IMR-90 (cell line): Measurements from ENCODE around the gene ERCC4. TPM values are rescaled to one million over a fixed set of nuclear protein-coding genes. Genes with fewer than 3 reads are reported as not detected.

Experiments used
- ATAC-seq: fragments of 200-7000 bp; cut with Tn5 transposase; 2 replicates; pipeline ENCODE4 v1.9.1; 2020; ENCODE audit warnings: low read depth, mild to moderate bottlenecking, moderate library complexity
- BruUV-seq: library from RNA; stranded (reverse); fragments of 400-500 nt; replicated peaks from 2 replicates; lab custom pipeline; 2021; lab: Mats Ljungman, UMichigan
- CTCF ChIA-PET: fragments of 300-600 bp; formaldehyde crosslinking; extraction: SDS; loops from one replicate; lab custom pipeline; 2021; ENCODE audit warnings: antibody characterized with exemption; lab: Yijun Ruan, JAX
- POLR2A ChIA-PET: fragments of 300-600 bp; sonication (Branson Sonifier 250); formaldehyde crosslinking; loops from one replicate; lab custom pipeline; 2022; ENCODE audit warnings: antibody characterized with exemption; ENCODE audit not compliant: unreplicated experiment; lab: Charles Lee
- DNase-seq: peaks from one replicate; pipeline ENCODE4 v3.0.0; 2013
- H2AFZ ChIP-seq: replicated peaks from 2 replicates; pipeline ENCODE3; 2013; ENCODE audit warnings: low read length, mild to moderate bottlenecking; ENCODE audit not compliant: poor library complexity
- H2AK5ac ChIP-seq: 2 replicates; pipeline ENCODE4 v1.6.1; 2013; ENCODE audit warnings: low read depth, low read length, inconsistent platforms
- H2AK9ac ChIP-seq: replicated peaks from 2 replicates; pipeline ENCODE3; 2013; ENCODE audit warnings: mild to moderate bottlenecking, low read depth, low read length, moderate library complexity; ENCODE audit not compliant: poor library complexity
- H2BK120ac ChIP-seq: 2 replicates; pipeline ENCODE4 v1.6.1; 2013; ENCODE audit warnings: low read depth, low read length, inconsistent platforms
- H2BK15ac ChIP-seq: 3 replicates; pipeline ENCODE4 v1.6.1; 2013; ENCODE audit warnings: low read depth, low read length, inconsistent platforms
- H2BK20ac ChIP-seq: 2 replicates; pipeline ENCODE4 v1.6.1; 2013; ENCODE audit warnings: low read depth, mild to moderate bottlenecking, inconsistent platforms, low read length, moderate library complexity
- H2BK5ac ChIP-seq: 2 replicates; pipeline ENCODE4 v1.6.1; 2013; ENCODE audit warnings: mild to moderate bottlenecking, low read depth, low read length, inconsistent platforms; ENCODE audit not compliant: poor library complexity, severe bottlenecking
- H3K14ac ChIP-seq: replicated peaks from 2 replicates; pipeline ENCODE4 v1.6.1; 2013; ENCODE audit warnings: low read depth, low read length, inconsistent platforms
- H3K18ac ChIP-seq: 2 replicates; pipeline ENCODE4 v1.6.1; 2013; ENCODE audit warnings: low read depth, low read length, control low read depth
- H3K23ac ChIP-seq: 2 replicates; pipeline ENCODE4 v1.6.1; 2013; ENCODE audit warnings: low read depth, low read length, inconsistent platforms
- H3K27ac ChIP-seq: 2 replicates; pipeline ENCODE4 v1.5.1; 2013; ENCODE audit warnings: mild to moderate bottlenecking, control low read depth, low read length; ENCODE audit not compliant: insufficient read depth
- H3K27me3 ChIP-seq: 2 replicates; pipeline ENCODE4 v1.6.1; 2013; ENCODE audit warnings: low read length; ENCODE audit not compliant: control insufficient read depth, insufficient read depth
- H3K36me3 ChIP-seq: 2 replicates; pipeline ENCODE4 v1.6.1; 2013; ENCODE audit warnings: low read length, mixed read lengths; ENCODE audit not compliant: control insufficient read depth, insufficient read depth
- H3K4ac ChIP-seq: 2 replicates; pipeline ENCODE4 v1.6.1; 2013; ENCODE audit warnings: low read depth, low read length, inconsistent platforms
- H3K4me1 ChIP-seq: 2 replicates; pipeline ENCODE4 v1.6.1; 2013; ENCODE audit warnings: low read length, mixed read lengths; ENCODE audit not compliant: control insufficient read depth, insufficient read depth
- H3K4me2 ChIP-seq: 2 replicates; pipeline ENCODE4 v1.6.1; 2013; ENCODE audit warnings: low read depth, mild to moderate bottlenecking, control low read depth, low read length, moderate library complexity
- H3K4me3 ChIP-seq: 2 replicates; pipeline ENCODE4 v1.5.1; 2013; ENCODE audit warnings: low read depth, mild to moderate bottlenecking, control low read depth, low read length, moderate library complexity; ENCODE audit not compliant: insufficient read depth
- H3K56ac ChIP-seq: 2 replicates; pipeline ENCODE4 v1.6.1; 2013; ENCODE audit warnings: low read length, inconsistent platforms; ENCODE audit not compliant: insufficient read depth; ENCODE audit errors: extremely low read depth
- H3K79me1 ChIP-seq, 2 experiments: 2 replicates each; pipeline ENCODE4 v1.6.1; 2013; ENCODE audit warnings: low read length in 2 of 2, inconsistent platforms in 1 of 2, low read depth in 1 of 2
- H3K9ac ChIP-seq: 2 replicates; pipeline ENCODE4 v1.6.1; 2013; ENCODE audit warnings: low read depth, low read length, control low read depth
- H3K9me1 ChIP-seq: 2 replicates; pipeline ENCODE4 v1.6.1; 2013; ENCODE audit warnings: low read length, inconsistent platforms; ENCODE audit not compliant: insufficient read depth
- H3K9me3 ChIP-seq: 2 replicates; pipeline ENCODE4 v1.6.1; 2013; ENCODE audit warnings: low read length; ENCODE audit not compliant: control insufficient read depth, insufficient read depth
- H4K20me1 ChIP-seq: 2 replicates; pipeline ENCODE4 v1.6.1; 2013; ENCODE audit warnings: low read length, inconsistent platforms; ENCODE audit not compliant: insufficient read depth
- H4K5ac ChIP-seq: 2 replicates; pipeline ENCODE4 v1.6.1; 2013; ENCODE audit warnings: mild to moderate bottlenecking, low read depth, low read length, control low read depth
- H4K8ac ChIP-seq, 2 experiments: 2 replicates each; pipeline ENCODE4 v1.6.1; 2013; ENCODE audit warnings: low read depth in 2 of 2, low read length in 2 of 2, control low read depth in 1 of 2, inconsistent platforms in 1 of 2
- H4K91ac ChIP-seq: 2 replicates; pipeline ENCODE4 v1.6.1; 2013; ENCODE audit warnings: low read depth, low read length, inconsistent platforms; ENCODE audit not compliant: insufficient read depth
- CEBPB ChIP-seq: IDR thresholded peaks from 2 replicates; pipeline ENCODE4 v1.6.1; 2012; ENCODE audit warnings: low read depth, low read length, improper control_type of control experiment
- CHD1 ChIP-seq: IDR thresholded peaks from 2 replicates; pipeline ENCODE4 v1.6.1; 2012; ENCODE audit warnings: low read depth, low read length, improper control_type of control experiment
- CTCF ChIP-seq: conservative IDR thresholded peaks from 2 replicates; pipeline ENCODE4 v1.5.1; 2012; ENCODE audit warnings: mild to moderate bottlenecking, low read depth, low read length, improper control_type of control experiment
- FOS ChIP-seq: fragments of 150-350 bp; IDR thresholded peaks from 2 replicates; pipeline ENCODE4 v1.6.1; 2016; ENCODE audit warnings: low read depth, low read length
- MAFK ChIP-seq: IDR thresholded peaks from 2 replicates; pipeline ENCODE4 v1.6.1; 2012; ENCODE audit warnings: low read depth, low read length, improper control_type of control experiment
- NFE2L2 ChIP-seq: fragments of 150-350 bp; IDR thresholded peaks from 2 replicates; pipeline ENCODE4 v1.6.1; 2016; ENCODE audit warnings: low read depth, mild to moderate bottlenecking, low read length
- RAD21 ChIP-seq: IDR thresholded peaks from 2 replicates; pipeline ENCODE4 v1.6.1; 2012; ENCODE audit warnings: low read length, improper control_type of control experiment
- WGBS, 2 experiments: methylation state at CpG; one replicate each; pipeline versions ENCODE4 v1.1.5 to v1.1.7; 2013; ENCODE audit warnings: missing lambda C conversion rate in 2 of 2; ENCODE audit not compliant: insufficient read length in 1 of 2; ENCODE audit errors: extremely low coverage in 2 of 2; 5-methylcytosine and 5-hydroxymethylcytosine counted together
- dilution Hi-C: fragments of 300-500 bp; cut with HindIII; formaldehyde crosslinking; loops from one replicate; pipeline ENCODE4 v1.14.3; 2018; ENCODE audit warnings: low sequenced_read_pairs; ENCODE audit not compliant: unreplicated experiment
- in situ Hi-C: fragments of 300-500 bp; cut with MboI; formaldehyde crosslinking; loops from 3 replicates; pipeline ENCODE4 v1.14.3; 2019; ENCODE audit warnings: low sequenced_read_pairs, inconsistent platforms, mixed read lengths
- intact Hi-C: fragments of 100-400 bp; cut with micrococcal nuclease; formaldehyde crosslinking; loops from 2 replicates; pipeline ENCODE4 v1.10.0; 2022
- polyA plus RNA-seq, 3 experiments: library from polyadenylated mRNA; depleted of rRNA; stranded (reverse); fragments of >200 nt; gene quantifications; 2 replicates each; pipeline ENCODE4 v1.2.3, GENCODE V29; 2012; ENCODE audit warnings: low replicate concordance in 1 of 3
- total RNA-seq: library from RNA; depleted of rRNA; stranded (reverse); fragments of >200 nt; gene quantifications from 2 replicates; pipeline ENCODE4 v1.2.3, GENCODE V29; 2012
- TF ChIP-seq, protein P1 (sequence below): fragments of 150-350 bp; IDR thresholded peaks from 2 replicates; pipeline ENCODE4 v1.6.1; 2016; ENCODE audit warnings: low read depth, mild to moderate bottlenecking, low read length, moderate library complexity, borderline replicate concordance

The ERCC4 gene
- total and polyA plus RNA-seq, 2 of the 4 experiments (the other 2 are of a cell fraction), result 2.9 to 19.2 TPM

- no peak overlapping the region for H4K8ac ChIP-seq
- TF ChIP-seq CHD1, result no peak
- no peak for TF ChIP-seq NFE2L2
- TF ChIP-seq MAFK, result peak; percentile 58
- TF ChIP-seq, protein P1, sequence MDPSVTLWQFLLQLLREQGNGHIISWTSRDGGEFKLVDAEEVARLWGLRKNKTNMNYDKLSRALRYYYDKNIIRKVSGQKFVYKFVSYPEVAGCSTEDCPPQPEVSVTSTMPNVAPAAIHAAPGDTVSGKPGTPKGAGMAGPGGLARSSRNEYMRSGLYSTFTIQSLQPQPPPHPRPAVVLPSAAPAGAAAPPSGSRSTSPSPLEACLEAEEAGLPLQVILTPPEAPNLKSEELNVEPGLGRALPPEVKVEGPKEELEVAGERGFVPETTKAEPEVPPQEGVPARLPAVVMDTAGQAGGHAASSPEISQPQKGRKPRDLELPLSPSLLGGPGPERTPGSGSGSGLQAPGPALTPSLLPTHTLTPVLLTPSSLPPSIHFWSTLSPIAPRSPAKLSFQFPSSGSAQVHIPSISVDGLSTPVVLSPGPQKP, result no peak
- TF ChIP-seq CTCF, result no peak
- TF ChIP-seq FOS, result no peak
- no peak for TF ChIP-seq CEBPB
- no peak for TF ChIP-seq RAD21
- H4K91ac ChIP-seq, result no peak overlapping the region
- ATAC-seq, result no peak
- no TSS peak for BruUV-seq
- no peak overlapping the region for H2AK5ac ChIP-seq
- H3K36me3 ChIP-seq, result peaks cover 20% of the 10 kb centered on the region
- H2AK9ac ChIP-seq, result no peak overlapping the region
- no peak overlapping the region for H2BK20ac ChIP-seq
- H3K4me1 ChIP-seq, result no peaks in the 10 kb centered on the region; the same call in 1 of the 2 replicates
- no peaks in the 10 kb centered on the region for H3K9me3 ChIP-seq
- no peak overlapping the region for H3K4me2 ChIP-seq
- intact Hi-C loops, result loop anchor here (10.0 kb wide), 1 partner anchor 114 kb away; no protein-coding TSS in a partner anchor
- no peak overlapping the region for H3K4me3 ChIP-seq
- WGBS, 2 experiments, result no CpG with 5 or more reads among the region's 5 CpGs
- CTCF ChIA-PET, result no interaction called here
- dilution Hi-C loops, result no loop called here
- H3K18ac ChIP-seq, result no peak overlapping the region
- H2BK15ac ChIP-seq, result no peak overlapping the region
- no peak overlapping the region for H2BK5ac ChIP-seq
- H3K9ac ChIP-seq, result no peak overlapping the region
- H2AFZ ChIP-seq, result no peak overlapping the region
- H4K5ac ChIP-seq, result no peak overlapping the region
- H3K4ac ChIP-seq, result no peak overlapping the region
- no peaks in the 10 kb centered on the region for H3K27me3 ChIP-seq
- H2BK120ac ChIP-seq, result no peak overlapping the region
- no peak overlapping the region for H3K27ac ChIP-seq
- no peaks in the 10 kb centered on the region for H4K20me1 ChIP-seq
- no peak overlapping the region for H3K14ac ChIP-seq
- DNase-seq, result no peak
- no peak overlapping the region for H3K56ac ChIP-seq
- H3K9me1 ChIP-seq, result no peaks in the 10 kb centered on the region
- H3K23ac ChIP-seq, result no peak overlapping the region
- in situ Hi-C loops, result no loop called here
- no peaks in the 10 kb centered on the region for H3K79me1 ChIP-seq
- POLR2A ChIA-PET, result no interaction called here
These were observed 31.0 kb downstream of the ERCC4 start for GRCh38 chr16:13950821-13951547.
